Vagina (tissue), 2 donors: ENCODE measurements around the gene ACAP3. TPM values are rescaled to one million over a fixed set of nuclear protein-coding genes. Genes with fewer than 3 reads are reported as not detected.

Experiments
- DNase-seq, 2 donors: peaks; one replicate each; pipeline ENCODE4 v3.0.0-alpha.2; 2017; ENCODE audit errors: extremely low spot score in 2 of 2
- H3K27ac ChIP-seq: fragments of 200-600 bp; sonication (generic); one replicate; pipeline ENCODE4 v1.5.1; 2019
- H3K27me3 ChIP-seq: fragments of 200-600 bp; sonication (generic); one replicate; pipeline ENCODE4 v1.5.1; 2019
- H3K36me3 ChIP-seq, 2 donors: fragments of 200-600 bp; sonication (generic); one replicate each; pipeline ENCODE4 v1.5.1; 2017 to 2019
- H3K4me1 ChIP-seq: fragments of 200-600 bp; sonication (generic); one replicate; pipeline ENCODE4 v1.5.1; 2019
- H3K4me3 ChIP-seq, 2 donors: fragments of 200-600 bp; sonication (generic); 1 replicate in 1 of 2; 2 replicates in 1 of 2; pipeline ENCODE4 v1.5.1; 2016 to 2019
- H3K9me3 ChIP-seq: fragments of 200-600 bp; sonication (generic); one replicate; pipeline ENCODE4 v1.5.1; 2019
- POLR2A ChIP-seq, 2 donors: fragments of 450-650 bp; IDR thresholded peaks; one replicate each; pipeline ENCODE4 v1.6.1; 2017; ENCODE audit warnings: antibody characterized with exemption in 2 of 2, mild to moderate bottlenecking in 2 of 2, moderate library complexity in 2 of 2
- POLR2AphosphoS5 ChIP-seq, 2 donors: sonication (generic); formaldehyde crosslinking; IDR thresholded peaks; one replicate each; pipeline ENCODE4 v1.9.0; 2017; ENCODE audit warnings: antibody characterized with exemption in 2 of 2, mild to moderate bottlenecking in 2 of 2, low read depth in 1 of 2; ENCODE audit not compliant: insufficient read depth in 1 of 2
- intact Hi-C: fragments of 100-400 bp; cut with DNase I; formaldehyde crosslinking; loops from one replicate; pipeline ENCODE4 v1.15.1; 2023
- total RNA-seq: library from RNA; depleted of rRNA; stranded (reverse); fragments of >200 nt; gene quantifications from one replicate; pipeline ENCODE4 v1.2.3, GENCODE V29; 2016
- TF ChIP-seq, protein P1 (sequence below), 3 experiments: fragments of 450-650 bp in 2 of 3; fragments of 200-600 bp in 1 of 3; sonication (generic) in 1 of 3; IDR thresholded peaks; one replicate each; pipeline ENCODE4 v1.5.1; 2017 to 2019; ENCODE audit warnings: antibody characterized with exemption in 3 of 3, mild to moderate bottlenecking in 2 of 3, moderate library complexity in 2 of 3

The ACAP3 gene
- total RNA-seq, 1 donor from 2014 or later = 68.5 TPM

DNA sequence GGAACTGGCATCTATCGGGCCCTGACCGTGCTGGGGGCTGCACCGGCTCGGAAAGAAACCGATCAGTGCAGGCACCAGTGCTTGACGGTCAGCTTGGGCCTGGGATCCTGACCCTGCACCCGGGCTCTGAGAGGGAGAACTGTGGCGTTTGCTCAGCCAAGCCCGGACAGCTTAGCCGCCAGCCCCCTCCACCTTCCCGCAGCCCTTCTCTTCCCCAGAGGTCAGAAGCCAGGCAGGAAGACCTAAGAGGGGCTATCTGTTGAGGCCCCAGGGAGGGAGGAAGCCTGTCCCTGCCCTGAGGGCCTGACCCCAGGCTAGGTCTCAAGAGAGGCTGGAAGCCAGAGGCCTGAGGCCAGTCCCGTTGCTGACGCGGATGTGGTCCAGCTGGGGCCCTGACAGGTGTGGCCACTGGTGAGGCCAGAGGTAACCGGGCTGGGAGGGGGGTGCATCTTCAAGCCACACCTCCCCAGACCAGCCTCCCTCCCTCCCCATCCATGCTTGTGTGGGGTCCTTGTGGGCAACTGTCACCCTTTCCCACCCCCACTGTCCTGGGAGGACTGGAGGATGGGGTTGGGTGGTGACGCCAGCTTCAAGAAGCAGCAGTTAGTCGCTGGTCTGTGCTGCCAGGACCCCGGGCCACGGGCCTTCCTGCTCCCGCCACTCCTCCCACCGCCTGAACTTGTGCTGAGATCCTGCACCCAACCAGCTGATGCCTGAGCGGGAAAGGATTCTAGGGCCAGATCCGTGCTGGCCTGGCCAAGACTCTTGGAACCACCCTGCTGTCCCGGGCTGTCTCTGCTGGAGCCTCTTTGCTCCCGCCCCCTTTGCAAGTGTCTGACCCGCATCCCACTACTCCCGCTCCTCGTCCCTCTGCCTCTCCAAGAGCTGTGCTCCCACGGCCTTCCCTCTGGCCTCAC is 44.0 kb upstream of the ACAP3 start:
- TF ChIP-seq POLR2AphosphoS5 (IDR thresholded peaks at IDR 0.05; ENCODE audit: insufficient read depth in 1 of 2, low read depth in 1 of 2) (peak in 1 of 2 donors; percentile 58), POLR2A (IDR thresholded peaks at IDR 0.05) (no peak)
- TF ChIP-seq, protein P1, sequence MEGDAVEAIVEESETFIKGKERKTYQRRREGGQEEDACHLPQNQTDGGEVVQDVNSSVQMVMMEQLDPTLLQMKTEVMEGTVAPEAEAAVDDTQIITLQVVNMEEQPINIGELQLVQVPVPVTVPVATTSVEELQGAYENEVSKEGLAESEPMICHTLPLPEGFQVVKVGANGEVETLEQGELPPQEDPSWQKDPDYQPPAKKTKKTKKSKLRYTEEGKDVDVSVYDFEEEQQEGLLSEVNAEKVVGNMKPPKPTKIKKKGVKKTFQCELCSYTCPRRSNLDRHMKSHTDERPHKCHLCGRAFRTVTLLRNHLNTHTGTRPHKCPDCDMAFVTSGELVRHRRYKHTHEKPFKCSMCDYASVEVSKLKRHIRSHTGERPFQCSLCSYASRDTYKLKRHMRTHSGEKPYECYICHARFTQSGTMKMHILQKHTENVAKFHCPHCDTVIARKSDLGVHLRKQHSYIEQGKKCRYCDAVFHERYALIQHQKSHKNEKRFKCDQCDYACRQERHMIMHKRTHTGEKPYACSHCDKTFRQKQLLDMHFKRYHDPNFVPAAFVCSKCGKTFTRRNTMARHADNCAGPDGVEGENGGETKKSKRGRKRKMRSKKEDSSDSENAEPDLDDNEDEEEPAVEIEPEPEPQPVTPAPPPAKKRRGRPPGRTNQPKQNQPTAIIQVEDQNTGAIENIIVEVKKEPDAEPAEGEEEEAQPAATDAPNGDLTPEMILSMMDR (IDR thresholded peaks at IDR 0.05) = no peak
- peak overlapping the region; percentile 69 for H3K27ac ChIP-seq
- peak overlapping the region; percentile 17 to 26 for H3K4me3 ChIP-seq
- H3K9me3 ChIP-seq = no peaks in the 10 kb centered on the region
- no peaks in the 10 kb centered on the region for H3K27me3 ChIP-seq
- H3K36me3 ChIP-seq = peaks cover 0 to 8% of the 10 kb centered on the region in 2 donors
- no peak for DNase-seq
- H3K4me1 ChIP-seq = peaks cover 72% of the 10 kb centered on the region
- intact Hi-C loops = no loop called here

DNA sequence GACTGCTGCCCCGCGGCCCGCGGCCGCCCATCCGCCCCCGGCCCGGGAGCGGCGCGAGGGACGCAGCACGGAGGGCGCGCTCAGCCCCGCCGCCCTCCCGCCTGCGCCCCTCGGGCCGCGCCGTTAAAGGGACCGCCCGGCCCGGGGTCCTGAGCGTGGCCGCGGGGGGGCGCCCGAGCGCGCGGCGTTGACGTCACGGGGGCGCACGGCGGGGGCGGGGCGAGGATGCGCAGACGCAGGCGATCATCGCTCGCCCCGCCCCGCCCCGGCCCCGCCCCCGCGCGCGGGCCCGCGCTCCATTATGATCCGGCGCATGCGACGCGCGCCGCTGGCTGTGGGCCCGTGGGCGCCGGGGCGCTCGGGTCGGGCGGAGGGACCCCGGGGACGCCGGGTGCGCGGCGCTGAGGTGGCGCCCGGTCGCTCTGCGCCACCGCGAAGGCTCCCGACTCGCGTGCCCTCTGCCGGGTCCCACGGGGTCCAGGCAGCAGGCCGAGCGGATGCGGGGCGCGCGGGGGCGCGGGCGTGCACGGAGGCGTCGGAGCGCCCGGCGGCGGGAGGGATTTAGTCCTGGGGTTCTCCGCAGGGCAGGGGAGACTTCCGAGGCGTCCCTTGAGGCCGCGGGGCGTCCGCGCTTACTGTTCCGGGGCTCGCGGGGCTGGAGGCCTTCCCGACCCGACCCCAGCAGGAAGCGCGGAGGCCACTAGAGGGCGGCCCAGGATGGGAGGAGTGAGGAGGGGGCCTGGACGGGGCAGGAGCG is 41.7 kb upstream of the ACAP3 start, which contains the start of gene DVL1:
DVL1 (minus strand) TSS at position 163 of the 757 bp plus-strand sequence. CDS start 353 bp downstream, outside the sequence.
- Histone ChIP-seq H3K27ac (peak within 1 kb of the TSS; percentile 95), H3K9me3 (no peaks in the 10 kb centered on the region), H3K4me1 (peaks cover 72% of the 10 kb centered on the region), H3K36me3 (peaks cover 0 to 8% of the 10 kb centered on the region in 2 donors), H3K4me3 (peak within 1 kb of the TSS; percentile 71 to 97), H3K27me3 (no peaks in the 10 kb centered on the region)
- intact Hi-C loops = loop anchor here (5.0 kb wide), 1 partner anchor 42 kb away; the partner anchor contains the start of genes ACAP3 and PUSL1
- DNase-seq = no peak
- TF ChIP-seq, protein P1 (IDR thresholded peaks at IDR 0.05) = peak in 1 of 3 experiments; percentile 60
- peak in 1 of 2 donors; percentile 47 for TF ChIP-seq POLR2A (IDR thresholded peaks at IDR 0.05)
- no peak for TF ChIP-seq POLR2AphosphoS5 (IDR thresholded peaks at IDR 0.05; ENCODE audit: insufficient read depth in 1 of 2, low read depth in 1 of 2)

- H3K4me3 ChIP-seq = peak overlapping the region; percentile 71 to 97
- H3K27me3 ChIP-seq = no peaks in the 10 kb centered on the region
- H3K9me3 ChIP-seq = no peaks in the 10 kb centered on the region
- intact Hi-C loops = loop anchor here (5.0 kb wide), 1 partner anchor 41 kb away; the partner anchor contains the start of genes ACAP3 and PUSL1
- H3K36me3 ChIP-seq = peaks cover 0 to under 1% of the 10 kb centered on the region in 2 donors
- H3K4me1 ChIP-seq = peaks cover 72% of the 10 kb centered on the region
- TF ChIP-seq POLR2A (IDR thresholded peaks at IDR 0.05) (no peak), POLR2AphosphoS5 (IDR thresholded peaks at IDR 0.05; ENCODE audit: insufficient read depth in 1 of 2, low read depth in 1 of 2) (no peak)
- TF ChIP-seq, protein P1 (IDR thresholded peaks at IDR 0.05) = no peak
- H3K27ac ChIP-seq = peak overlapping the region; percentile 81
- no peak for DNase-seq
These were observed 40.9 kb upstream of the ACAP3 start for GRCh38 chr1:1348420-1349255.

DNA sequence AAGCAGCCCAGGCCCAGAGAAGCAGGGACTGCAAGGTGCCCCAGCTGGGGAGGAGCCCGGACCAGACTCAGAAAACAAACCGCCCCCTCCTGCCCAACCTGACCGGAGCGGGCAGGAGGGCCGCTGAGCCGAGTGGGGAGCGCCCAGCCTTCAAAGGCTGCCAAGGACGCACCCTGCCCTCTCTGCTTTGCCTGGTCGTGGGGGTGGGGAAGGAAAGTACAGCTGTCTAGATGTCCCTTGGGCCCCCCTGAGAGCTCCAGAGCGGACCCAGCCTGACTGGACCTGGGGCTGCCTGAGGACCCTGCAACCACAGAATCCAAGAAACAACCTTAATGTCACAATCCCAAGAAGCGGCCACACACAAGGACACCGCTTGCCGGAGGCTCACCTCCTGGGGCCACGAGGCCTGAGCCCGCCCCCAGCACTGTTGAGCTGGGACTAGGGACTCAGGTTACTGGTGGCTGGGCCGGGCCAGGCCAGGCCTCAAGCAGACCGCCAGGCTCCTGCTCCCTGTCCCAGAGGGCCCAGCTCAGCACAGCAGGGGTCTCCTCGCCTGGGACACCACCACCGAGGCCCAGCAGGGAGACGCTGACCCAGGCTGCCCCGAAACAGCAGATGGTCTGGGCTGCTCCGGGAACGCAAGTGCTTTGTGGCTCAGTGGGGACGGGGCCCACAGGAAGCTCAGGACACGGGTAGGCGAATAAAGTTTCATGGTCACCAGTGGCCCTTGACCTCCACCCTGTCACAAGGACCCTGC is 40.1 kb upstream of the ACAP3 start:
- Histone ChIP-seq H3K9me3 (no peaks in the 10 kb centered on the region), H3K27me3 (no peaks in the 10 kb centered on the region), H3K4me3 (peak overlapping the region; percentile 71 to 97), H3K27ac (peak overlapping the region; percentile 81), H3K4me1 (peaks cover 67% of the 10 kb centered on the region), H3K36me3 (no peaks in the 10 kb centered on the region)
- intact Hi-C loops = loop anchor here (5.0 kb wide), 1 partner anchor 41 kb away; the partner anchor contains the start of genes ACAP3 and PUSL1
- TF ChIP-seq, protein P1 (IDR thresholded peaks at IDR 0.05) = no peak
- TF ChIP-seq POLR2AphosphoS5 (IDR thresholded peaks at IDR 0.05; ENCODE audit: insufficient read depth in 1 of 2, low read depth in 1 of 2) = peak in 1 of 2 donors; percentile 25
- DNase-seq = no peak
